ENCODE measurements around the gene KATNBL1.

GRCh38 chr15:34258151-34258550, 48.3 kb upstream of the KATNBL1 start:
- TF ChIP-seq POLR2A (IDR thresholded peaks at IDR 0.05) (no peak), CTCF (IDR thresholded peaks at IDR 0.05) (no peak), POLR2AphosphoS5 (IDR thresholded peaks at IDR 0.05) (no peak)
